SJSA1 (cell line): ENCODE data around the gene KRT84. TPM values are rescaled to one million over a fixed set of nuclear protein-coding genes. Genes with fewer than 3 reads are reported as not detected.

Experiments
- DNase-seq, 2 experiments: peaks; one replicate each; pipeline ENCODE4 v3.0.0-alpha.2; 2015 to 2020; ENCODE audit warnings: low spot score in 2 of 2, low read depth in 1 of 2
- H3K27ac ChIP-seq: fragments of 250-450 bp; sonication (Bioruptor Pico); 2 replicates; pipeline ENCODE4 v1.5.1; 2020; ENCODE audit warnings: mild to moderate bottlenecking, moderate library complexity
- H3K27me3 ChIP-seq: fragments of 250-450 bp; sonication (Bioruptor Pico); replicated peaks from 2 replicates; pipeline ENCODE4 v1.5.1; 2020; ENCODE audit warnings: mild to moderate bottlenecking, moderate library complexity
- H3K36me3 ChIP-seq: fragments of 250-450 bp; sonication (Bioruptor Pico); 2 replicates; pipeline ENCODE4 v1.5.1; 2020; ENCODE audit warnings: mild to moderate bottlenecking
- H3K4me1 ChIP-seq: fragments of 250-450 bp; sonication (Bioruptor Pico); replicated peaks from 2 replicates; pipeline ENCODE4 v1.6.1; 2021; ENCODE audit warnings: mild to moderate bottlenecking
- H3K4me3 ChIP-seq: fragments of 250-450 bp; sonication (Bioruptor Pico); 2 replicates; pipeline ENCODE4 v1.5.1; 2020; ENCODE audit warnings: mild to moderate bottlenecking
- H3K9me3 ChIP-seq: fragments of 250-450 bp; sonication (Bioruptor Pico); replicated peaks from 2 replicates; pipeline ENCODE4 v1.5.1; 2020; ENCODE audit warnings: mild to moderate bottlenecking
- total RNA-seq: library from RNA; depleted of rRNA; stranded (reverse); fragments of >200 nt; shearing (Covaris generic); gene quantifications from 2 replicates; pipeline ENCODE4 v1.2.3, GENCODE V29; 2014; rRNA removed

Gene KRT84
- total RNA-seq, 1 experiment from 2014 or later, result not detected

GRCh38 chr12:52331833-52332232, 53.6 kb downstream of the KRT84 start:
- Histone ChIP-seq H3K4me3 (no peak overlapping the region), H3K4me1 (peaks cover 7% of the 10 kb centered on the region; the same call in 1 of the 2 replicates), H3K27ac (no peak overlapping the region), H3K36me3 (no peaks in the 10 kb centered on the region), H3K9me3 (no peaks in the 10 kb centered on the region), H3K27me3 (no peaks in the 10 kb centered on the region)
- no peak for DNase-seq

- no peak for DNase-seq
- Histone ChIP-seq H3K4me3 (no peak overlapping the region), H3K9me3 (no peaks in the 10 kb centered on the region), H3K36me3 (no peaks in the 10 kb centered on the region), H3K27ac (no peak overlapping the region), H3K27me3 (no peaks in the 10 kb centered on the region), H3K4me1 (peaks cover 7% of the 10 kb centered on the region; the same call in 1 of the 2 replicates)
These were observed 54.4 kb downstream of the KRT84 start for GRCh38 chr12:52331039-52331438.

- Histone ChIP-seq H3K4me1 (peaks cover 7% of the 10 kb centered on the region; the same call in 1 of the 2 replicates), H3K4me3 (no peak overlapping the region), H3K9me3 (no peaks in the 10 kb centered on the region), H3K27me3 (no peaks in the 10 kb centered on the region), H3K36me3 (no peaks in the 10 kb centered on the region), H3K27ac (no peak overlapping the region)
- DNase-seq, result no peak
These were observed 57.5 kb downstream of the KRT84 start for GRCh38 chr12:52327830-52328500.

Other genes with a start within 250 kb of the KRT84 start
- gene KRT80, start 193.6 kb downstream of the KRT84 start, total RNA-seq, result 1.5 and 4.0 TPM in 2 replicates
- 2.1 and 16.1 TPM in 2 replicates for gene KRT7, start 152.4 kb downstream of the KRT84 start, total RNA-seq
- 0.37 TPM in 1 of 2 replicates, not detected in the other for gene KRT86, start 111.0 kb downstream of the KRT84 start, total RNA-seq
- gene KRT81, start 94.1 kb downstream of the KRT84 start, total RNA-seq, result 0.13 TPM in 1 of 2 replicates, not detected in the other
- not detected in 2 replicates for gene KRT83, start 64.3 kb downstream of the KRT84 start, total RNA-seq
- not detected in 2 replicates for gene KRT85, start 18.2 kb downstream of the KRT84 start, total RNA-seq
- not detected in 2 replicates for gene KRT82, start 20.7 kb upstream of the KRT84 start, total RNA-seq
- gene KRT75, start 48.7 kb upstream of the KRT84 start, total RNA-seq, result not detected in 2 replicates
- not detected in 2 replicates for gene KRT6B, start 66.5 kb upstream of the KRT84 start, total RNA-seq
- gene KRT6C, start 88.2 kb upstream of the KRT84 start, total RNA-seq, result not detected in 2 replicates
- gene KRT6A, start 107.6 kb upstream of the KRT84 start, total RNA-seq, result not detected in 2 replicates
- gene KRT5, start 134.7 kb upstream of the KRT84 start, total RNA-seq, result not detected in 2 replicates
- gene KRT71, start 167.5 kb upstream of the KRT84 start, total RNA-seq, result not detected in 2 replicates
- not detected in 2 replicates for gene KRT74, start 188.2 kb upstream of the KRT84 start, total RNA-seq
- not detected in 2 replicates for gene KRT72, start 215.8 kb upstream of the KRT84 start, total RNA-seq
- gene KRT73, start 232.9 kb upstream of the KRT84 start, total RNA-seq, result not detected in 2 replicates